AG09319 (cell line): Measurements from ENCODE around the gene SSNA1.

ENCODE experiments used
- DNase-seq: peaks from one replicate; pipeline ENCODE4 v3.0.0-alpha.2; 2010; ENCODE audit warnings: low read depth; ENCODE audit errors: extremely low read depth
- TF ChIP-seq, protein P1 (sequence below): IDR thresholded peaks from 2 replicates; pipeline ENCODE4 v1.5.1; 2011; ENCODE audit warnings: low read depth, mild to moderate bottlenecking, inconsistent platforms, low read length, moderate library complexity

Gene SSNA1

DNA sequence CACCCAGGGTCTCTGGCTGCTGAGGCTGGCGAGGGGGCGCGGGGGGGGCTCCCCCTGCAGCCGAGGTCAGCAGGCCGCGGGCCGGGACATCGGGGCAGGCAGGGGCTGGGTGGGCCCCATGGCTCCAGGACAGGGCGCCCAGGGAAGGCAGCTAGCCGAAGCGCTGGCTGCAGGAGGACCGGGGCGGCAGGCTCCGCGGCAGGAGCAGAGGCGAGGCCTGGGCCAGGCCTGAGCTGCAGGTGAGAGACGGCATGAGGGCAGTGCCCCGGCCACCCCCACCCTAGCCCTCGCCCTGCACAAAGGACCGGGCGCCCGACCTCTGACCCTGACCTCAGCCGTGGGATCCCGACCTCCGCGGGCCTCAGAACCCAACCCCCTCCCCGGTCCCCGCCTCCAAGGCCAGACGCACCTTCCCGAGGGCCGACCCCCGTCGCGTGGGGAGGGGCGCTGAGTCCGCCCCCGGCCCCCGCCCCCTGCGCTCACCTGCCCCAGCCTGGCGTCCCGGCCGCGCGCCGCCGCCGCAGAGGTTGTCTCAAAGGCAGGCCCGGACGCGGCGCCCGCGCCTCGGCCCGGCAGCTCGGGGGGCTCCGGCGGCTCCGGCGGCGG lies 33.1 kb downstream of the SSNA1 start:
- DNase-seq, result no peak
- TF ChIP-seq, protein P1, sequence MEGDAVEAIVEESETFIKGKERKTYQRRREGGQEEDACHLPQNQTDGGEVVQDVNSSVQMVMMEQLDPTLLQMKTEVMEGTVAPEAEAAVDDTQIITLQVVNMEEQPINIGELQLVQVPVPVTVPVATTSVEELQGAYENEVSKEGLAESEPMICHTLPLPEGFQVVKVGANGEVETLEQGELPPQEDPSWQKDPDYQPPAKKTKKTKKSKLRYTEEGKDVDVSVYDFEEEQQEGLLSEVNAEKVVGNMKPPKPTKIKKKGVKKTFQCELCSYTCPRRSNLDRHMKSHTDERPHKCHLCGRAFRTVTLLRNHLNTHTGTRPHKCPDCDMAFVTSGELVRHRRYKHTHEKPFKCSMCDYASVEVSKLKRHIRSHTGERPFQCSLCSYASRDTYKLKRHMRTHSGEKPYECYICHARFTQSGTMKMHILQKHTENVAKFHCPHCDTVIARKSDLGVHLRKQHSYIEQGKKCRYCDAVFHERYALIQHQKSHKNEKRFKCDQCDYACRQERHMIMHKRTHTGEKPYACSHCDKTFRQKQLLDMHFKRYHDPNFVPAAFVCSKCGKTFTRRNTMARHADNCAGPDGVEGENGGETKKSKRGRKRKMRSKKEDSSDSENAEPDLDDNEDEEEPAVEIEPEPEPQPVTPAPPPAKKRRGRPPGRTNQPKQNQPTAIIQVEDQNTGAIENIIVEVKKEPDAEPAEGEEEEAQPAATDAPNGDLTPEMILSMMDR, result no peak

DNA sequence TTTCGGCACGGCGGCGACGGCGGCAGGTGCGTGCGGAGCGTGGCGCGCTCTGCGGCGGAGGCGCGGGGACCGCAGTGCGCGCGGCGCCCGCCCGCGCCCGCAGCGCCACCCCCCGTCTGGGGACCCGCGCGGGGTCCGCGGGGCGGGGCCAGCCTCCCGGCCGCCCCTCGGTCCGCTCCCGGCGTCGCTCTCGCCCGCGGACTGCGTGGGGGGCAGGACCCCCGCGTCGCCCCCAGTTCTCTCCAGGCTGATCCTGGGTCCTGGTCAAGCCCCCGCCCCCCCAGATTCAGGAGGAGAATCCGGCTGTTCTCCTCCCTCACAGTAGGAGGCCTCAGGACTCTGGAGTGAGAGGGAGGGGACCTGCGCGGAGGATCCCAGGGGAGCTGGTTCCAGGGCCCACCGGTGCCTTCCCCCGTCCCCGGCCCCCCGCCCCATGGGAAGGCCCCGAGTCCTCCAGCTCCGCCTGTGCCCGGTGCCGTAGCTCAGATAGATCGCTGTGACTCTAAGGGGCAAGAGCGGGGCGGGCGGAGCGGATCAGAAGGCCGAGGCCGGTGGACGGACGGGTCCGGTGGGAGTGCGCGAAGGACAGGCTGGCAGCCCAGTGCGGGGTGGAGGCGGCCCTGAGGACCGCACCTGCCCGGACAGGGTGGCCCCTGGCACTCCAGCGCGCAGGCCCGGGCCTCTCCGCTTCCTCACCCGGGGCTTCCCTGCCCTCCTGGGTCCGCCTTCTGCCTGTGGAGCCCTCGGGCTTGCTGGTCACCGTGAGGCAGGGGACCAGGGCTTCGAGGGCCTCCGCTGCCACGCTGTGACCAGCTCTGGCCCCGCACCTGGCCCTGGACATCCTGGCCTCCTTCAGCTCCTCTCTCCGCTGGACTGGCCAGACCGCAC lies 34.0 kb downstream of the SSNA1 start, which contains the start of gene RNF208:
RNF208 (minus strand) TSS at position 51 of the 888 bp plus-strand sequence. CDS start 1,028 bp downstream, outside the sequence.
- no peak for DNase-seq
- TF ChIP-seq, protein P1, result no peak

DNA sequence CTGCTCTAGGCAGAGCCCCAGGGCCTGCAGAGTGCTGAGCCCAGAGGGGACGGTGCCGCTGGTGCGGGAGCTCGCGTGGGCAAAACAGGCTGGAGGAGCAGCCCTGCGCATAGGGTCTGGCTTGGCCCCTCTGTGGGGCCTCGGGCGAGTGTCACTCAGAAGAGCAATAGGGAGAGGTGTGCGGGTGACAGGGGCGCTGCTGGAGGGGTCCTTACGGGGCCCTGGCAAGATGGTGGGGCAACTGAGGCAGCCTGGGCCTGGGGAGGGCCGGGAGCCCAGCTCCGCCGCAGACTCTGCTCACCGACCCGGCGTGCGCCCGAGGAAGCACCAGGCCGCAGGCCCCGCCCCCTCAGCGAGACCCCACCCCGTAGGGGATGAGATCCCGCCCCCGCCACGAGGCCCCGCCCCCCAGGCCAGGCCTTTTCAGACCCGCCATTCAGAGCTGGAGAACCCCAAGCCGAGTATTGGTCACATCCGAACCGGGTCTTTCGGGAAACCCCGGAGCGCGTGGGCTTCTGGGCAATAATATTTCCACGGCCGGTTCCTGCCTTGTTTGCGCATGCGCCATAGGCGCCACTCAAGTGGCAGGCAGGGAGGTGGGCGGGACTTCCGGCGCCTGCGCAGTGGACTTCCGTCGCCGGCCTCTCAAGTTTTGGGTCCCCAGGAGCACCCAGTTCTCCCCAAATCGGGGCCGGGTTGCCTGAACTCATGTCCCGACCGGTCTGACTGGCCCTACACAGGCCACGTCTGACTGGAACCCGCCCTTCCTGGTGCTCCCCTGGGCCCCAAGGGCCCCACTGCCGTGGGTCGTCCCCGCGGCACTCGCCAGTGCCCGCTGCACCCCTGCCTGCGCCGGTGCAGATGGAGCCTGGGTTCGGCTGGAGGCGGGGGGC lies 34.8 kb downstream of the SSNA1 start:
- TF ChIP-seq, protein P1, result no peak
- DNase-seq, result peak; percentile 96

DNA sequence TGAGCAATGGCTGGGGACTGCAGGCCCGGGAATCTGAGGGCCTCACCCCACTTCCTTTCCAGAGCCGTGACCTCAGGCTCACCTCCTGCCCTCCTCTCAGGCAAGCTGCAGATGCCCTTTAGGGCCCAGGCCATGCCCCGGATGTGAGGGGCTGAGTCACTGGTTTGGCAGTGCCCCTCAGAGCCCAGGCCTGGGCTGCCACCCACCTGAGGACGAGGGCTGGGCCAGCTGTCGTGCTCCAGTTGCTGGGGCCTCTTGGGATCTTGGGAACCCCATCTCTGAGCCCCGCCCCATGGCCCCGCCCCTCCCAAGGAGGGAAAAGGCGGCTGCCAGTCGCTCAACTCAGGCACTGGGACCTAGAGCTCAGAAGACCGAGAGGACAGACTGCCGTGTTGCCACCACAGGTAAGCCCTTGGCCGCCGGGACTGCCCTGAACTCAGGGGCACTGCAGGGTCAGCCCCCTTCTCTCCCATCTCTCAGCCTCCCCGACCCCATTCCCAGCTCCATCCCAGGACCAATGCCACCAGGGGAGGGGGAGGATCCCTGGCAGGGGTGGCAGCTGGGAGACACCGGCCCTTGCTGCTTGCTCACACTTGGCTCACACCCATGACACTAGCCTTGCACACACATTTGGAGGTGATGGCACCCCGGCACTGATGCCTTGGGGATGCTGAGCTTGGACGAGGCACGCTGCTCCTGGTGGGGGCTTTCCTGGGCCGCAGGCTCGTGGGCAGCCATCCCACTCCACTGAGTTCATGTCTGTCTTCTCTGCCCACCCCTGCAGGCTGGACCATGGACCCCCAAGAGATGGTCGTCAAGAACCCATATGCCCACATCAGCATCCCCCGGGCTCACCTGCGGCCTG lies 36.6 kb downstream of the SSNA1 start, which contains the start of gene CYSRT1:
CYSRT1 (plus strand) TSS at position 345 of the 865 bp plus-strand sequence; CDS start at position 793, 448 bp downstream.
- TF ChIP-seq, protein P1, result no peak
- no peak for DNase-seq

DNA sequence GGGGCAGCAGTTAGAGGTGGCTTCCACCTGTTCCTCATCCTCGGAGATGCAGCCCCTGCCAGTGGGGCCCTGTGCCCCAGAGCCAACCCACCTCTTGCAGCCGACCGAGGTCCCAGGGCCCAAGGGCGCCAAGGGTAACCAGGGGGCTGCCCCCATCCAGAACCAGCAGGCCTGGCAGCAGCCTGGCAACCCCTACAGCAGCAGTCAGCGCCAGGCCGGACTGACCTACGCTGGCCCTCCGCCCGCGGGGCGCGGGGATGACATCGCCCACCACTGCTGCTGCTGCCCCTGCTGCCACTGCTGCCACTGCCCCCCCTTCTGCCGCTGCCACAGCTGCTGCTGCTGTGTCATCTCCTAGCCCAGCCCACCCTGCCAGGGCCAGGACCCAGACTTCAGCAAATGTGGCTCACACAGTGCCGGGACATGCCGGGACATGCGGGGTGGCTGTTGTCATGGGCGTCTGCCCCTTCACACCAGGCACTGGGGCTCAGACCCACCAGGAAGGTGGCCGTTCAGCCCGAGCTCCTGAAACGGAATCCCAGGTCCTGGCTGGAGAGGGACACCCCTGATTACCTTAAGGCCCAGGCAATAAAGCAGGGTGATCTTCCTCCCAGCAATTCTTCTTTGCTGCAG lies 37.3 kb downstream of the SSNA1 start:
- TF ChIP-seq, protein P1, result no peak
- DNase-seq, result no peak

DNA sequence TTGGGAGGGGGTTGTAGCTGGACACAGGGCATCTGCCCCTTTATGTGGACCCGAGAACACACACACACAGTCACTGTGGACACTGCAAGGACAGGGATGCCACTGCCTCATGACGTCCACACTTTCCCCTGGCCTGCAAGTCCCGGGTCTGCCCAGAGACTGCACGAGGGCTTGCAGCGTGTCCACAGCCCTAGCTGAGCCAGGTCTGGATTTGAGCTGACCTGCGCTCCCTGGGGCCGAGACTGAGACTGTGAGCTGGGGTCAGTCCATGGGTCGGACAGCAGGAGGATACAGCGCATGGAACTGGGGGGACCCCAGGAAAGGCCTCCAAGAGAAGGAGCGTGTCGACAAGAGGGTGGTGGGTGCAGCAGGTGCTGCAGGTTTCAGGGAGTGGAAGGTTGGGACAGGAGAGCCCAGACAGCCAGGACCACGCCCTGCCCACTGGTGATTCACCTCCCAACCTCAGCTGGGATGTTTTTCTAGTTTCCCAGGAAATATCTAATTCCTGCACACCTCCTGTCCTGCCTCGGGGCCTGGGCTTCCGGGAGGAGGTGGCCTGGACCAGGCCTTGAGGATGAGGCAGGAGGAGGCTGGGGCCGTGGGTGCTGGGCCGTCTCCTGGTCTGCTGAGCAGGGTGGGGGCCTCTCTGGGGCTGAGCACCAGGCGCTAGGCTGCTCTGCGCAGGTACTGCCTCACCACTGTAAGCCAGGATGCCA lies 38.0 kb downstream of the SSNA1 start:
- DNase-seq, result no peak
- TF ChIP-seq, protein P1, result no peak
